HG03457 (cell line): ENCODE results near the gene GOLGA6B.
"Not testable (repeated sequence)": the region's sequence is repeated elsewhere in the genome, so short reads cannot be mapped to it uniquely, and the experiment has no call there.

Experiments used
- ATAC-seq: cut with Tn5 transposase; IDR thresholded peaks from one replicate; pipeline ENCODE4 v1.9.1; 2021; ENCODE audit warnings: moderate number of reproducible peaks; ENCODE audit not compliant: unreplicated experiment

GOLGA6B gene

DNA sequence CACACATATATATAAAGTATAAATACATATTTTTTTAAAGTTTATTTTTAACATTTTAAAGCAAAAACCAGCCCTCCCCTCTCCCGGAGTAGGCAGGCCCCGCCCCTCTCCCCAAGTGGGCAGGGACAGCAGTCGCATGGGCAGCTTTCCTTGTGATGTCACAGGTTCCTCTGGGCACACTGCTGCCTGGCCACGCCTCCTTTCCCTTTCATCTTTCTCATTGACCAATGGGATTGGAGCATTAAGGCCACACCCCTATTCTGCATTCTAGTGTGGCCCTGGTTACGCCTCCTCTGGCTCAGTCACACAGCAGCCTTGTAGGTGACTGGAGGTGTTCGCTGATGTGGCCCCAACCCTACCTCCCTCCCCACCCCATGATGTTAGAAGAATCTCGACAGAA lies at the start of gene GOLGA6B:
Gene GOLGA6B, plus strand, starts transcription at position 301 of the 400 bp plus-strand sequence. Its CDS starts 41 bp downstream, at position 342.
- not testable (repeated sequence) for ATAC-seq

DNA sequence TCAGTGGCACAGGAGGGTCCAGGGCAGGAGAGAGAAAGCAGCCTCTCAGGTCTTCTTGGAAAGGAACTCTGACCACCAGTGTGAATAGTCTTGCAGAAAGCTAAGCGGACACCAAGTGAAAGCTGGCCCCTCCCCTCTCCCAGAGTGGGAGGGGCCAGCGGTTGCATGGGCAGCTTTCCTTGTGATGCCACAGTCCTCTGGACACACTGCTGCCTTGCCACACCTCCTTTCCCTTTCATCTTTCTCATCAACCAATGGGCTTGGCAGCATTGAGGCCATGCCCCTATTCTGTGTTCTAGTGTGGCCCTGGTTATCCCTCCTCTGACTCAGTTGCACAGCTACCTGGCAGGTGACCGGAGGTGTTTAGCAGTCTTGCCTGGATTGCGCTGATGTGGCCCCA lies 49.7 kb upstream of the GOLGA6B start:
- ATAC-seq = no peak

DNA sequence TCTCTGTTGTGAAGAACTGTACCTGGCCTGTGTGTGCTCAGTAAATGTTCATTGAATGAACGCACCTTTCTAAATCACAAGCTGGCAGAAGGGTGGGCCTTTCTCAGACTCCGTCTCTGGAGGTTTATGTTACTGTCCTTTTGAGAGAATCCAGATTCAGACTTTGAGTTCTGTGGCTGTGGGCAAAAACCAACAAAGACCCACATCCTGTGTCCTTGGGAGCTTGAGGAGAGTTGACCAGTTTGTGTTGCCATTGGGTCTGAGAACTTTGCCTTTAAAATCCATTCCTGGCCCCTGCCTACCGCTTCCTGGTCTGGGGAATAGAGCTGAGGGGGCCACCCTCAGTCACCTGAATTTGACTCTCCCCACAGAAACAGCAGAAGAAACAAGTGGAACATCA lies 46.4 kb upstream of the GOLGA6B start:
- not testable (repeated sequence) for ATAC-seq

- ATAC-seq = no peak
Measured at GRCh38 chr15:72609862-72610261, 44.6 kb upstream of the GOLGA6B start.

DNA sequence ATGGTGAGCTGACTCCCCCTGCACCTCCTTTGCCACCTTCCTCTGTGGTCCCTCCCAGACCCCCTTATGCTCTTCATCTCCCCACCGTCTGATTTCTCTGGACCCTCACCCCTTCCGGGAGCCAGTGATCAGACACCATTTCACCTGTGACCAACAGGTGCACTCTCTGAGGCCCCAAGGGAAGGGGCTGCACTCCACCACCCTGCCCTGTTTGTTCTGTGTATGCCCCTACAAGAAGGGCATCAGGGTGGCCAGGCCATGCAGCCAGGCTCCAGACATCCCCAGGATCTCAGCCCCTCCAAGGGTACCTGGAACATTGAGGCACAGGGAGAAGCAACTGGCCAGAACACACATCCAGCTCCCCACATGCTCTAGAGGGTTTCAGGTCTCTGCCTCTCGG lies 42.2 kb upstream of the GOLGA6B start:
- ATAC-seq = not testable (repeated sequence)

GRCh38 chr15:72614810-72615532 lies 39.5 kb upstream of the GOLGA6B start:
- no peak for ATAC-seq

DNA sequence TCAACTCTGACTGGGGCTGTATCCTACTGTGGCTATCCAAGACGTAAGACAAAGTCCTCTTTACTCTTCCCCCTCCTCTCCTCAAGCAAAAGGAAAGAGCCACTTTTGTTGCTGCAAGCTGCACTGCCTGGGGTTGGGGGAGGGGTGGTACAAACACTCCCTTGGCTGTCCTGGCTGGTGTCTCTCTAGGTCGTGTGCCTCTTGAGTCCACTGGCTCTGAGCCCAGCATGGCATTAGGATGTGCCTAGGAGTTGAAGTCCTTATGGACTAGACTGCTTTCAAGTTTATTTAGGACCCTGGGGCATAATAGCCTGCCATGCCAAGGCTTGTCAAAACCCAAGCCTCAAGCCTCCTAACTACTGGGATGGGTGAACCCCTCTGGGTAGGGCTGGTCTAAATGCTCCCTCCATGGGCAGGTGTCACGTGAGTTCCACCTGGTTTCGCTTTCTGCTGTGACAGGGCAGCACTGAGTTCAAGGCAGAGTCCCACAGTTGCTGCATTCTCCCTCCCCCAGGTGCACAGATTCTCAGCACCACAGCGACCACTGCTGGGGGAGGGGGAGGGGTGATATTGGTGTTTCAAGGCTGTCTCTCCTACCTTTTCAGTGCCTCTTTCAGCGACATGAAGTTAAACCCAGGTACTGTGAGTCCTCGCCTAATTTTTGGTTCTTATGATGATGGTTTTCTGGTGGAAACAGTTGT lies 38.8 kb upstream of the GOLGA6B start:
- ATAC-seq = not testable (repeated sequence)

GRCh38 chr15:72616491-72617210 lies 37.8 kb upstream of the GOLGA6B start:
- no peak for ATAC-seq

GRCh38 chr15:72623854-72624253 lies 30.6 kb upstream of the GOLGA6B start:
- ATAC-seq = not testable (repeated sequence)

DNA sequence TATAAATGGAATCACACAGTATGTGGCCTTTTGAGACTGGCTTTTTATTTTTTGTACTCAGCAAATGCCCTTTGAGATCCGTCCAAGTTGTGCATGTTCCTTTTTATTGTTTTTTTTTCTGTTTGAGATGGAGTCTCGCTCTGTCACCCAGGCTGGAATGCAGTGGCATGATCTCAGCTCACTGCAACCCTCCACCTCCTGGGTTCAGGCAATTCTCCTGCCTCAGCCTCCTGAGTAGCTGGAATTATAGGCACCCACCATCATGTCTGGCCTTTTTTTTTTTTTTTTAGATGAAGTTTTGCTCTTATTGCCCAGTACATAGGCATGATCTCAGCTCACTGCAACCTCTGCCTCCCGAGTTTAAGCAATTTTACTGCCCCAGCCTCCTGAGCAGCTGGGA lies 28.3 kb upstream of the GOLGA6B start:
- not testable (repeated sequence) for ATAC-seq

GRCh38 chr15:72628249-72629067 lies 26.0 kb upstream of the GOLGA6B start:
- not testable (repeated sequence) for ATAC-seq

GRCh38 chr15:72629068-72629570 lies 25.4 kb upstream of the GOLGA6B start:
- not testable (repeated sequence) for ATAC-seq

GRCh38 chr15:72636519-72637282 lies 17.8 kb upstream of the GOLGA6B start:
- not testable (repeated sequence) for ATAC-seq

DNA sequence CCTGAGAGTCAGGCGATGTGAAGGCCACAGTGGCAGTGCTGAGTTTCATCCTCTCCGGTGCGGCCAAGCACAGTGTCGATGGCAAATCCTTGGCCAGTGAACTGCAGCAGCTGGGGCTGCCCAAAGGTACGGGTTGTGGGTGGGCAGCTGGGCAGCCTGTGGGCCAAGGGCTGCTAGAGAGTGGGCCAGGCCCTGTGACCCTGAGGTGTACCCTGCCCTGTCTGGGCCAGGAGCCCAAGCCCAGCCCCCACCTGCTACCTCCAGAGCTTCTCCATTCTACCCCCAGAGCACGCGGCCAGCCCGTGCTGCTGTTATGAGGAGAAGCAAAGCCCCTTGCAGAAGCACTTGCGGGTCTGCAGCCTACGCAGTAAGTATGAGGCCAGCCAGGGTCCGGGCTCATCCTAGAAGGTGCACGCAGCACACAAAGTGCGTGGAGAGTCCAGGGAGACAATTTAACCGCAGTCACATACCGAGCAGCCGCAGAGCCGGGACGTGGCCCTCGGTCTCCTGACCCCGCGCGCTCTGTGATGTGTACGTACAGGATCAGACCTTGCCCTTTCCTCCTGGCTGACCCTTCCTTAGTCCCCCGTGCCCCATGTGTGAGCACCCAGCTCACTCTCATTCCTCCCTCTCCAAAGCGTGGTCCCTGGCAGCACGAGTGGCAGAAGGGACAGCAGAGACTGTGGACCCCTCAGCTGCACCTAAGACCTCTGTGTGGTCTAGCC lies 14.6 kb upstream of the GOLGA6B start:
- not testable (repeated sequence) for ATAC-seq

DNA sequence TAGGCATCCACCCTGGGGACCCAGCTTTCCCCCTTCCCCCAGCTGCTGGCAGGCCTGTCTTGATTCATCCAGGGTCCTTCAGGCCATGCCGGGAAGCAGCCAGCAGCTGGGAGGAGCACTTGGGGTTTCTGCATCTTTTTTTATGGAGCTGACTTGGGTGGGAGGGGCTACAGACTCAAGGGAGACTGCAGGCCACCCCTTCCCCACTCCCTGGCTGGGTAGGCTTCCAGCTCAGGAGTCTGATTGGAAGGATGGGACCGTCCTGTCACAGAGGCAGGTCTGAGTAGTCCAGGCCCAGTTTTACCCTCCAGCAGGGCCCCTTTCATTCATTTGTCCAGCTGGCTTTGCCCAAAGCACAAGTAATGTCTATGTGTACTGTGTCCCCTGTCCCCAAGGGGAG lies 12.2 kb upstream of the GOLGA6B start:
- ATAC-seq = not testable (repeated sequence)

DNA sequence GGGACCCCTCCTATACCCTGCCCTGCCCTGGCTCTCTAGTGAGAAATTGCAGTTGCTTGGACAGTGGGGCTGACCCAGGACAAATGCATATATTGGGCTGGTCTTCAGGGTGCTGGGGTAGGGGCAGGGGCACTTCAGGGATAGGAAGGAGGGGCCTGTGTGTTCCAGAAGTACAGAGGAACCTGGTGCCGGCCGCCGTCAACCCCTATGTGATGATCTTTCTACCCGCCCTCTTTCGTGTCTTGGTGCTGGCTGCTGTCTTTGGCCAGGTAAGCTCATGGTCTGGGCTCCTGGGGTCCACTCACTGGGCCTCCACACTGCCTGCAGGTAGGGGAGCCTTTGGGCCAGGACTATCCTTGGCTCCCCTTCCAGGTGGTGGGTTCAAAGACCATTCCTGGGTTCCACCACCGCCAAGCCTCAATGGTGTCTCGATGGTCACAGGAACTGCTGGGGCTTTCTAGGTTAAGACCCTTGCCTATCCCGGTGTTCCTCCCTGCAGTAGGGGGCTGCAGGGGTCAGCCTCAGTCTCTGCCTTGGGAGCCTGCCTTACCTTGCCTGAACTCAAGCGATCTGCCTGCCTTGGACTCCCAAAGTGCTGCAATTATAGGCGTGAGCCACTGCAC lies 5.8 kb upstream of the GOLGA6B start:
- not testable (repeated sequence) for ATAC-seq

DNA sequence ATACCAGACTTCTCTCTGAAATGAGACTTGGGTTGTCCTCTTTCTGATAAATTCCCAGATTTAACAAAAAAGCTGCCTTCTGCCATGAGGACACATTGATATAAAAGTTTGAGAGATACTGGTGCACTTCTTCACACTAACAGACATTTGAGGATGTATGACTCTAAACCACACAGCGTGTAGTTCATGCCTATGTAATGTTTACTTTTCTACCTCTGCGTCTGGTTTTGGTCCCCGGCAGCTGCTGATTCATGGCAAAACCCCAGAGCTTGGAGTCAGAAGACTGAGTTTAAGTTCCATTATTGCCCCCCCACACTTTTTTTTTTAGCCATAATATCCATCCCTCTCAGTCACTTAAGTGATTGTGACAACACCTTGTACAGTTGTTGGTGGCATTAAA lies 1.5 kb downstream of the GOLGA6B start:
- not testable (repeated sequence) for ATAC-seq

GRCh38 chr15:72661081-72661480 lies 6.6 kb downstream of the GOLGA6B start:
- ATAC-seq = not testable (repeated sequence)

GRCh38 chr15:72663931-72664330 lies 9.4 kb downstream of the GOLGA6B start:
- not testable (repeated sequence) for ATAC-seq
